Islet precursor cell (in vitro differentiated cells): ENCODE measurements around the gene MYOG.

ENCODE experiments used
- DNase-seq: peaks from one replicate; pipeline ENCODE4 v3.0.0-alpha.2; 2018

The MYOG gene

GRCh38 chr1:203045821-203046594, 39.8 kb downstream of the MYOG start:
- DNase-seq: no peak

- no peak for DNase-seq
These were observed 40.5 kb downstream of the MYOG start for GRCh38 chr1:203045336-203045735.

- no peak for DNase-seq
These were observed 41.1 kb downstream of the MYOG start for GRCh38 chr1:203044546-203045250.

- DNase-seq: no peak
These were observed 41.8 kb downstream of the MYOG start for GRCh38 chr1:203043830-203044545.

GRCh38 chr1:203041351-203041932, 44.4 kb downstream of the MYOG start:
- DNase-seq: no peak

GRCh38 chr1:203040513-203041275, 45.1 kb downstream of the MYOG start:
- DNase-seq: no peak

GRCh38 chr1:203039609-203040512, 46.0 kb downstream of the MYOG start:
- DNase-seq: peak; percentile 83

GRCh38 chr1:203038891-203039608, 46.8 kb downstream of the MYOG start:
- DNase-seq: peak; percentile 85

- DNase-seq: no peak
These were observed 47.5 kb downstream of the MYOG start for GRCh38 chr1:203038217-203038741.

- no peak for DNase-seq
These were observed 48.2 kb downstream of the MYOG start for GRCh38 chr1:203037509-203038190.

GRCh38 chr1:203036537-203036936, 49.3 kb downstream of the MYOG start:
- DNase-seq: no peak

- DNase-seq: no peak
These were observed 49.7 kb downstream of the MYOG start for GRCh38 chr1:203036135-203036534.

- DNase-seq: no peak
These were observed 50.5 kb downstream of the MYOG start for GRCh38 chr1:203035111-203036000.

GRCh38 chr1:203034422-203035110, 51.2 kb downstream of the MYOG start:
- DNase-seq: no peak

GRCh38 chr1:203033917-203034316, 51.9 kb downstream of the MYOG start:
- no peak for DNase-seq

GRCh38 chr1:203033287-203033686, 52.5 kb downstream of the MYOG start:
- no peak for DNase-seq
